Right hindlimb (tissue), 1 donor: Measurements from ENCODE around the gene ESM1.
A peak's percentile ranks its signal among the peaks of the same experiment; 100 is the strongest.
"Not testable (repeated sequence)": the region's sequence is repeated elsewhere in the genome, so short reads cannot be mapped to it uniquely, and the experiment has no call there.

ENCODE experiments used
- DNase-seq: peaks from one replicate; pipeline ENCODE4 v3.0.0-alpha.2; 2018

The ESM1 gene, protein sequence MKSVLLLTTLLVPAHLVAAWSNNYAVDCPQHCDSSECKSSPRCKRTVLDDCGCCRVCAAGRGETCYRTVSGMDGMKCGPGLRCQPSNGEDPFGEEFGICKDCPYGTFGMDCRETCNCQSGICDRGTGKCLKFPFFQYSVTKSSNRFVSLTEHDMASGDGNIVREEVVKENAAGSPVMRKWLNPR

DNA sequence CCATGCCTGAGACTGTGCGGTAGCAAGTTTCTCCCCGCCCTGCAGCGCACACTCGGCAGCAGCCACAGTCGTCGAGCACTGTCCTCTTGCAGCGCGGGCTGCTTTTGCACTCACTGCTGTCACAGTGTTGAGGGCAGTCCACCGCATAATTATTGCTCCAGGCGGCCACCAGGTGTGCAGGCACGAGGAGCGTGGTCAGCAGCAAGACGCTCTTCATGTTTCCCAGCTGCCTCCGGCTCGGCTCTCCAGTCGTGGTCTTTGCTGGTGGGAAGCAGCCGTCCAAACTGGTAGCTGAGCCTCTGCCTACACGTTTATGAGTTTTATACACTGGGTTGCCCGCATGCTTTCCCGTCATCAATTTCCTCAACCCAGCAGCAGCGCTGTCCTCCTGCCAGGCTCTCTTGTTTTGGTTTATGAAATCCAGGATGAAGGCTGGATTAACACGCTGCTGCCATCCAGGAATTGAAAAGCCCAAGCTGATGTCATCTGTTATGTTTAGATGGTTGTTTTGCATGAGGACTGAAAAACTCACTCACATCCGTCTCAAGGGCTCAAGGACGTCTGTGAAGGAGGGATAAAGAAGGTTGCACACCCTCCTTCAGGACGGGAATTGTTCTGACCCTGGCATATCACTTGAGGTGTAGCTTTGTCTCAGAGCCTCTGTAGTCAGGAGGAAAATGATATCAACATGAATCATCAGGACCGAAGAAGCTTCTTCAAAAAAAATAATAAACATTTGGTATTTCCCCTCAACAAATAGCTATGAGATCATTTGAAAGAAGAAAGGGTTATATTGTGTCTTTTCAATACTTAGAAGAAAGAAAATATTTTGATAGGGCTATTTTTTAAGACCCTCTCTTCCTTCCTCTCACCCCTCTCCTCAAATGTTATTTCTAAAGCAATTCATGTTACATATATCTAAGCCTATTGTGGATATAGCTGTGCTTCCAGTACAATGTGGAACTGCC lies at the start of gene ESM1:
TSS of gene ESM1 (minus strand) at position 293 of the 968 bp plus-strand sequence. CDS start at position 217, 76 bp downstream.
- peak; percentile 32 for DNase-seq

- DNase-seq = no peak
Observed at GRCh38 chr5:55033568-55033967, 48.2 kb upstream of the ESM1 start.

DNA sequence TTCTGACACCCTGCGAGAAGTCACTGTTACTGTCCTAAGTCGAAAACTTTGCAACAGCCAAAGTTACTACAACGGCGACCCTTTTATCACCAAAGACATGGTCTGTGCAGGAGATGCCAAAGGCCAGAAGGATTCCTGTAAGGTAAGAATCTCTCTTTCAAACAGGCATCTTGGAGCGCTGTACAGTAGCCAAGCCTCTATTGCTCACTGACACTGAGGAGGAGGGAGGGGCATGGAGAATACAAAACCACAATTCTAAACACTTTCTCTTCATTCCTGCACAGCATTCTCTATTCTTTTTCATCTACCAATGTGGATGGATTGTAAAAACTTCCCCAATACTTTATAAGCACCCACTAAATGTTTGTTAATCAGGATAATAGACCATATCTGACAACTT lies 46.1 kb upstream of the ESM1 start:
- DNase-seq = no peak

DNA sequence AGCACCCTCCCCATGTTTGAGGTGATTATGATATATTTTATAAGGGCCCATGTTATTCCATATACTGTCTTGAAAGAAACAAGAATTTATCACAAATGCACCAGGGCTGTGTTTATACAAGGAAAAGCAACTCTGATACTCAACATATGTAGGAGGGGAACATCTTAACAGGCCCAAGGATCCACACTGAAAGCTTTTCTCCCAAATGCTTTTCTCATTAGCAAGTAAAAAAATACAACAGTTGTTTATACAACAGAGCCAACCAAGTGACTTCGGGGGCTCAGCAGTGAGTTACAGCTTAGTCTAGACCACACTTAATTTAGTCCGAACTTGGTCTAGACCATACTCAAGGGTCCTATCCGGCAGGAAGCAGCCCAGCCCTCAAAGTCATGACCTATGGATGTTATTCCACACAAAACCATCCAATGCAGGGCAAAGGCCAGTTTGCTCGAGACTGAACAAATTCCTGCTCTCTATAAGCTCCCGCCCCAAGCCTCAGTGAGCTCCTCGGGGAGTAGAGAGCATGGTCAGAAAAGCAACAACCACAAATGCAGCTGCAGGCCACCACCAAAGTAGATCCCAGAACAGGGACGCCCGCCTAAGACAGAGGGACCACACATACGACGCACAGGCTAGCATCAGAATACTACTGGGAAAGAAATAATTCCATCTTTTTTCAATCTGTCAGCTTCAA lies 45.4 kb upstream of the ESM1 start:
- DNase-seq = peak; percentile 45

DNA sequence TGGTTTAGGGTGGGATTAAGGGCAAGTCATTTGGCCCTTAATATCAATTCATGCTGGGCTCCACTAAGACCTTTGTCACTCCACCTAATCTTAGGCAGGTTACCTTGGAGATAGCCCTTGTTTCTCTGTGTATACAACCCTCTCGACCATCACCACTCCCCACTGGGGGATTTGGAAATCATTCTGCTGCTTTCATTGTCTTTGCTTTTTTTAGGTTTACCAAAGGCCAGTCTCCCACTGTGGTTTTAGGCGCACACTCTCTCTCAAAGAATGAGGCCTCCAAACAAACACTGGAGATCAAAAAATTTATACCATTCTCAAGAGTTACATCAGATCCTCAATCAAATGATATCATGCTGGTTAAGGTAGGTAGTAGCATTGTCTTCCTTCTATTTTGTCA lies 44.8 kb upstream of the ESM1 start:
- no peak for DNase-seq

DNA sequence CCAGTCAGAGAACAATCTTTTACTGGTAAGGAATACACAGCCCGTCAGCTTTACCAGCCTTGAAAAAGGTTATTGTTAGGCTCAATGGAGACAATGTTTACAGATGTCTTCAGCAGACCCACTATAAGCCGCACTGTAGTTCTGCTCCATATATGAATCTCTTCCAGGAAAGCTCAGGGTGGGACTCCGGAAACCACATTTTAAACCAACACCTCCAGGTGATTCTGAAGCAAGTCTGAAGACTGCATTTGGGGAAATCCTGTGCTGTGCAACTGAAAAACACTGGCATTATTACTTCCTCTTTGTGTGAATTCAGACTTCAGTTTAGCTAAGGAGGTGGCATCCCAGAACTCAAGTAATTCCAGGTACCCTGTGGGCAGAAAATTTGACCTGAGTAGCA lies 42.2 kb upstream of the ESM1 start:
- no peak for DNase-seq

DNA sequence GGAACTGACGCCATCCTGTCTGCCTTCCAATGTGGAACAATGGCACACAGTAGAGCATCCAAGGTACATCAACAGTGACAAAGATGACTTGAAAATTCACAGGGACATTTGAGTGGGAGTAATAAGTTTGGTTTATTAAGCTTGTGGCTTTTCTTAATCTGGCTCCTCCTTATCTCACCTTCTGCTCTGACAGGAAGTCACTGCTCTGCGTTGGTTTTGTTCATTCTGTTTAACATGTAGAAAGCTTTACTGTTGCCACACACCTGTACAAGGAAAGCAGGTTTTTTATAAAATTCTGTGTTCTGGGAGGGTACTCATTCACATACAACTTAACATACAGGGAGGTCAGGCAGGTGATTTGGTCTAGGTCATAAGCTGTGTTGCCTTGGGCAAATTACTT lies 37.1 kb upstream of the ESM1 start:
- no peak for DNase-seq

DNA sequence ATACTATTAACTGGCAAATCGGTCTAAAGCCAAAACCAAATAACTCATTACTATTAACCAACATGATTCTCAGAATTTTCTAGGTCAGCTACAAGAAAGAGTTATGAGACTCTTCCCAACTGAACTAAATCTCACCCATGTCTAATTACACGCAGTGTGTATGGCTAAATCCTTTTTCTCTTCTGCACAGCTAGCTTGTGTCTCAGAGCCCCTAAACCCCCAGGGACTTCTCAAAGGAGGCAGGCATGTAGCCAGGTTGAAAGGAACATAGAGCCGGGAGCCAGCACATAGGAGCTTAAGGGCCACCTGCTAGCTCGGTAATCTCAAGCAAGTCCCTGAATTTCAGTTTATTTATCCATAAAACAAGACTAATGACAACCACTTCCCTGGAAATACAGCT lies 36.4 kb upstream of the ESM1 start:
- DNase-seq = no peak

DNA sequence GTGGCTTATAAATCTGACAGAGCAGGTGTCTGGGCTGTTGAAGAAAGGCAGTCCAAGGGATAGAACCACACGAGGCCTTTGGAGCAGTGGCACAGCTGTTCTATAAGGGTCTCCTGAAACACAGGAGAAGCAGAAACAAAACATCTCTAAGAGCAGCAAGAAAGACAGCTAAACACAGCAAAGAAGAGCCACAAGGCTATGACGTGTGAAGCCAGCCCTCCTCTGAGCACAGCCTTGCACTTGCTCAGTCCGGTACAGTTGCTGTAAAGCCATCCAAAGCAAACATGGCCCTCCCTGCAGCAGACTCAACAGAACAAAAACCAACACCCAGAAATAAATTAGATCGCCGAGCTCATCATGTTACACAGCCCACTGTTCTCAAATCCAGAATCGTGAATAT lies 36.0 kb upstream of the ESM1 start:
- DNase-seq = no peak

- not testable (repeated sequence) for DNase-seq
Observed at GRCh38 chr5:55010149-55010548, 24.8 kb upstream of the ESM1 start.

DNA sequence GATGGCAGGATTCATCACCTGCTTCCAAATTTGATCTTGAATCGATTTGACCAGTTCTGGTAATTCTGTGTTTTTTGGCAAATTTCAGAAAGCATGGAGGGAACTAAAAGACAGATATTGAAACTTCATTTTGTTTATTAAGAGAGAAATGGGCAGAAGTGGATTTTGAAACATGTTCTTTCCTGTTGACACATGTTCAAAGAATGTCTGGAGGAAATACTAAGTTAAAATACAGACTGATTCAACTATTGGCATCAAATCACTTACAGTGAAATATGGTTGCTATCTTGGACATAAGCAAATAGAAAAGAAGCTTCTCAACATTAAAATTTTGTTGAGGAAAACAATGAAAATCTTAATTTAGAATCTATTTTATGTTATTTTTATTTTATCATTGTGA lies 19.3 kb upstream of the ESM1 start:
- no peak for DNase-seq

DNA sequence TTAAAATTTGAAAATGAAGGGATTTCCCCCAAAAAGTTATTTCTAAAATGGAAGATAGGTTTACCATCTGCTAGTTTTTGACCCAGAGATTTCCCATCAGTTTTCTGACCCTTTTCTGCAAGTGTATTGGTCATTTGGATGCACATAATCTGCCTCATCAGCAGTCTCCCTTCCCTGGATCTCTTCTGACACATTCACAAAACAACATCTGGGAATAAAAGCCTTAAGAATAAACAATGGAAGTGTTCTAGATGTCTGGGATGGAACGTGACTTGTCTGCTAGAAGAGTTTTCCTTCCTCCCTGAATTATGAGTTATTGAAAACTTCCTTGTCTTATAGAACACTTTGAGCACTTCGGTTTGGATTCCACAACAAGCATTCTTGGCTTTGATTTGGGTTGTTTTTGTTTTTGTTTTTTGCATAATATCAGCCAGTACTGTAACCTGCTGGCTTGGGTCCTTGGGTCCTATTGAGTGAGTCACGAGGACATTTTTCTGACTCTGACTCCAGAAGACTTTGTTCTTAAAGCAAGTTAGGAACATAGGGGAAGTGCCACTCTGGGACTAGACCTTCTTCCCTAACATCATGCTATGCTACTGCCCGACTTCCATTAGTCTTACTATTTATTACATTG lies 18.2 kb upstream of the ESM1 start:
- DNase-seq = no peak

DNA sequence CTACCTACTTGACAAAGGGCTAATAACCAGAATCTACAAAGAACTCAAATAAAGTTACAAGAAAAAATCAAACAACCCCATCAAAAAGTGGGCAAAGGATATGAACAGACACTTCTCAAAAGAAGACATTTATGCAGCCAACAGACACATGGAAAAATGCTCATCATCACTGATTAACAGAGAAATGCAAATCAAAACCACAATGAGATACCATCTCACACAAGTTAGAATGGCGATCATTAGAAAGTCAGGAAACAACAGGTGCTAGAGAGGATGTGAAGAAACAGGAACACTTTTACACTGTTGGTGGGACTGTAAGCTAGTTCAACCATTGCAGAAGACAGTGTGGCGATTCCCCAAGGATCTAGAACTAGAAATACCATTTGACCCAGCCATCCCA lies 16.8 kb upstream of the ESM1 start:
- DNase-seq = not testable (repeated sequence)

- no peak for DNase-seq
Observed at GRCh38 chr5:54997081-54997480, 11.7 kb upstream of the ESM1 start.

- no peak for DNase-seq
Observed at GRCh38 chr5:54996466-54996865, 11.1 kb upstream of the ESM1 start.

GRCh38 chr5:54995168-54995567 lies 9.8 kb upstream of the ESM1 start:
- no peak for DNase-seq

DNA sequence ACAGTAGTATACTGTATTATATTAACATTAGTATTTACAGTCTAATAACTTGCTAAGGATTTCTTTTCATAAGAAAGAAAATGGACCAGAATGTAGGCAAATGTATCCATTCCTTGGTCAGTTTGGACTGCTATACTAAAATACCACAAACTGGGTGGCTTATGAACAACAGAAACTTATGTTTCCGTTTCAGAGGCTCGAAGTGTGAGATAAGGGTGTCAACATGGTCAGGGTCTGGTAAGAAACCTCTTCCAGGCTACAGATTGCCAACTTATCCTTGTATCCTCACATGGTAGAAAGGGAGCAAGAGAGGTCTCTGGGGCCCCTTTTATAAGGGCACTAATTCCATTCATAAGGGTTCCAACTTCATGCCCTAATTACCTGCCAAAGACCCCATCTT lies 9.2 kb upstream of the ESM1 start:
- DNase-seq = no peak

- no peak for DNase-seq
Observed at GRCh38 chr5:54993318-54993717, 7.9 kb upstream of the ESM1 start.

DNA sequence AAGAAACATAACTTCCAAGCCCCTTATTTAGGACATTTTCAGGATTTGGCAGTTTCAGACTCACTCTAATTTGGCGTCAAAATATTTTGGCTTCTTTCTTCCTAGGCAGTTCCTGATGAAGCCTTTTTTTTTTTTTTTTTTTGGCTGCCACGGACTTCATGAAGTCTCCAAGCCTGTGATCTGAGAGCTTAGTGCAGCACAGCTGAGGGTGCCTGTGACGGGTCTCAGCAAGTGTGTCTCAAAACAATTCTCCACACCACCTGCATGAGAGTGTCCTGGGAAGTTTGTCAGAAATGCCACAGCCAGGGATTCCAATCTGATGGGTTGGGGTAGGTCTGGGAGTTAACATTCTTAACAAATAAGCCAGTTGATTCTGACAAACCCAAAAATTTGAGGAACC lies 6.0 kb upstream of the ESM1 start:
- DNase-seq = peak; percentile 44

DNA sequence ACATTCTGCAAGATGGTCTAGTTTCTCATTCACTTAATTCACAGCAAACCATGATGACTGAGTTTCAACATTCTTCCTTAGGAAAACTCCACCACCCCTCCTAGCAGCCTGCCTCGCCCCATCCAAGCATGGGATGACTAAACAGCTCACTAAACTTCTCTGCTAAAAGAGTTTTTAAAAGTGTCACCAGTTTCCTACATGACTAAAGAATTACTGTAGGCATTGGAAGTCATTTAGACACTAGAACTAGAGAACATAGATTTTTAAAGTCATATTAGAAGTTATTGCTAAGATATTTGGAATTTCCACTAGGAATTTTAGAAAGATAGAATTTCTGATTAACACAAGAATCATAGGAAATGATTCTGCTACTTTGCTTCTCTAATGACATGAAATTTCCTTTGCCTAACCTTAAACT lies 5.5 kb upstream of the ESM1 start:
- DNase-seq = no peak

- DNase-seq = no peak
Observed at GRCh38 chr5:54988817-54989216, 3.4 kb upstream of the ESM1 start.

DNA sequence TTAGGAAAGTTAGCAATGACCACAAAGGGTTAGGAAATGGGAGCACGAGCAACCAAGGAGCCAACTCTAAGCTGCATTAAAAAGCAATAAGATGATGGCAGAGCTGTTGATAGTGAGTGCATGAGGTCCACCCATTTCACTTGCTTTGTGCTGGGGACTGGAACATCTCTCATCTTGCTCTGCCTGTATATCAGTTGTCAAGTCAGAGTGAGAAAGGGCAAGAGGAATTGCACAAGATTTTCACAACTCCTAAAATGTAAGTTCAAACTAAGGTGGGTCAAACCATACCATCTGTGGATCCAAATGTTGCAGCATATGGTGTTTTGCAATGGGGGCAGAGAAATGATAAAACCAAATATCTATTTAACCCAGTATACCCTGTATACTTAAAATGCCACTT lies 2.8 kb upstream of the ESM1 start:
- DNase-seq = no peak

DNA sequence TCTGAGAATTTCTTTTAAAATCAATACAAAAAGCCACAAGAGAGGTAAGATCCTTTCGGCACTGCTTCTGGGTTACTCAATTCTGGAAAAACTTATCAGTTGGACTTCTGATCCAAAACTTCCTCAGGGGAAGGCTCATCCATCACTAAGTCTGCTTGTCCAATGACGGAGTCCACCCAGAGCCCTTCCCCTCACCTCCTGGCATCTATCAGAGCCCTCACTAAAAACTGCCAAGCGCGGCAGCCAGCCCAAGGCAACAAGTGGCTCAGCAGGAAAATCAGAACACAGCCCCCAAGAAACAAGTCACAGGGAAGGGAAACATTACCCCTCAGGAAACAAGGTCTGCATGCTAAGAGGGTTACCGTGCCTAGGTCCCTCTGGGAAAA lies 869 bp upstream of the ESM1 start:
- no peak for DNase-seq
